GM21526 (cell line): ENCODE measurements around the gene WT1.

Experiments used
- ATAC-seq: cut with Tn5 transposase; IDR thresholded peaks from one replicate; pipeline ENCODE4 v1.9.1; 2021; ENCODE audit warnings: moderate library complexity; ENCODE audit not compliant: unreplicated experiment, low FRiP score

Gene WT1

GRCh38 chr11:32426192-32426591 lies 9.1 kb downstream of the WT1 start:
- ATAC-seq = no peak

- ATAC-seq = no peak
These were observed 9.6 kb downstream of the WT1 start for GRCh38 chr11:32425761-32426160.

- no peak for ATAC-seq
These were observed 12.8 kb downstream of the WT1 start for GRCh38 chr11:32422545-32422944.

GRCh38 chr11:32421992-32422391 lies 13.3 kb downstream of the WT1 start:
- no peak for ATAC-seq

- peak; percentile 90 for ATAC-seq
These were observed 14.1 kb downstream of the WT1 start for GRCh38 chr11:32420937-32421901.

- no peak for ATAC-seq
These were observed 15.2 kb downstream of the WT1 start for GRCh38 chr11:32420139-32420538.

- no peak for ATAC-seq
These were observed 16.5 kb downstream of the WT1 start for GRCh38 chr11:32418836-32419235.

GRCh38 chr11:32417806-32418205 lies 17.5 kb downstream of the WT1 start:
- no peak for ATAC-seq

GRCh38 chr11:32416301-32416700 lies 19.0 kb downstream of the WT1 start:
- ATAC-seq = no peak

- no peak for ATAC-seq
These were observed 20.4 kb downstream of the WT1 start for GRCh38 chr11:32414925-32415324.

- no peak for ATAC-seq
These were observed 23.3 kb downstream of the WT1 start for GRCh38 chr11:32411942-32412615.

GRCh38 chr11:32405592-32405991 lies 29.7 kb downstream of the WT1 start:
- no peak for ATAC-seq

- ATAC-seq = no peak
These were observed 32.5 kb downstream of the WT1 start for GRCh38 chr11:32402836-32403235.

GRCh38 chr11:32400670-32401369 lies 34.5 kb downstream of the WT1 start:
- no peak for ATAC-seq

- ATAC-seq = no peak
These were observed 35.1 kb downstream of the WT1 start for GRCh38 chr11:32400196-32400595.

GRCh38 chr11:32396991-32397390 lies 38.3 kb downstream of the WT1 start:
- no peak for ATAC-seq

GRCh38 chr11:32396331-32396730 lies 39.0 kb downstream of the WT1 start:
- no peak for ATAC-seq

- ATAC-seq = no peak
These were observed 40.2 kb downstream of the WT1 start for GRCh38 chr11:32395127-32395526.

GRCh38 chr11:32392840-32393239 lies 42.5 kb downstream of the WT1 start:
- no peak for ATAC-seq

GRCh38 chr11:32391956-32392553 lies 43.3 kb downstream of the WT1 start:
- no peak for ATAC-seq

GRCh38 chr11:32391479-32391878 lies 43.9 kb downstream of the WT1 start:
- ATAC-seq = no peak
